ENCODE measurements around the gene ST6GALNAC1. TPM values are rescaled to one million over a fixed set of nuclear protein-coding genes. Genes with fewer than 3 reads are reported as not detected.

Gene ST6GALNAC1
- 6.6 and 8.4 TPM in 2 replicates for total RNA-seq
- long read RNA-seq, transcript ST6GALNAC1-201 (9 exons, 2,570 nt), result major isoform, 11 of 17 reads
- long read RNA-seq, partial matches to known transcripts, result 2 of 17 reads
- long read RNA-seq, other reads (novel, unspliced or antisense), result 2 of 17 reads

DNA sequence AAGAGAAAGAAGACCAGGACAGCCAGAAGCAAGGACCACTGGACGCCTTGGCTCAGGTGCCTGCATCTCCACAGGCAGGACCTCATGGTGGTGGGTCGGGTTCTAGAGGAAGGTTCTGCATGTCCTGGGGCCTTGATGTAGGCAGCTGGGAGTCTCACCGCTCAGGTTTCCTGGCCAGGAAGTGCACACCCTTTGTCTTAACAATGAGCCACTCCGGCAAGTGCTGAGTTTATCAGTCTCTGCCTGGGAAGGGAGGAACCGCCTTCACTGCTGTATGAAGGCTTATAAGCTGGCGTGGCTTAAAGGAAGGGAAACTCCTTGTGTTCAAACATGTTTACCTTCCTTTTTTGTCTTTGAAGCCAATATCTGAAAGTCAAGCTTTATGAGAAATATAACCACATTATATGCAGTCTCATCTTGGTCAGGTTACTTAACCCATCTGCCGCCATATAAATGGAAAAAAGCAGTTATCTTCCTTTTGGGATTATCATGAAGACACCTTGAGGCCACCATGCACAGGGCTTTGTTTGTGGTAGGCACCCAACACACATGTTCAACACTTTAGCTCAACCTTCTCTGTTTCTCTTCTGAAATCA is at the start of gene ST6GALNAC1:
ST6GALNAC1 (minus strand) TSS at position 205 of the 596 bp plus-strand sequence; CDS start at position 86, 119 bp downstream.
- no peak for DNase-seq (ENCODE audit: low spot score, unreplicated experiment)
- H3K27ac Mint-ChIP-seq, result peak within 1 kb of the TSS; percentile 91
- peaks cover 2% of the 10 kb centered on the region for H3K36me3 Mint-ChIP-seq (ENCODE audit: insufficient read depth)
- peak within 1 kb of the TSS; percentile 40 for H3K4me3 Mint-ChIP-seq (ENCODE audit: low read depth)
- peaks cover 8% of the 10 kb centered on the region for H3K9me3 Mint-ChIP-seq (ENCODE audit: low read depth)
- TF ChIP-seq CTCF (IDR thresholded peaks at IDR 0.05; ENCODE audit: unreplicated experiment), result no peak
- H3K27me3 Mint-ChIP-seq, result no peaks in the 10 kb centered on the region
- peaks cover 48% of the 10 kb centered on the region for H3K4me1 Mint-ChIP-seq (ENCODE audit: low read depth)

- H3K27ac Mint-ChIP-seq, result no peak overlapping the region
- TF ChIP-seq CTCF (IDR thresholded peaks at IDR 0.05; ENCODE audit: unreplicated experiment), result no peak
- no peak for DNase-seq (ENCODE audit: low spot score, unreplicated experiment)
- no peaks in the 10 kb centered on the region for H3K27me3 Mint-ChIP-seq
- H3K36me3 Mint-ChIP-seq (ENCODE audit: insufficient read depth), result peaks cover 6% of the 10 kb centered on the region
- H3K4me3 Mint-ChIP-seq (ENCODE audit: low read depth), result no peak overlapping the region
- no peaks in the 10 kb centered on the region for H3K9me3 Mint-ChIP-seq (ENCODE audit: low read depth)
- peaks cover 17% of the 10 kb centered on the region for H3K4me1 Mint-ChIP-seq (ENCODE audit: low read depth)
Measured at GRCh38 chr17:76691379-76692191, 48.0 kb upstream of the ST6GALNAC1 start.

DNA sequence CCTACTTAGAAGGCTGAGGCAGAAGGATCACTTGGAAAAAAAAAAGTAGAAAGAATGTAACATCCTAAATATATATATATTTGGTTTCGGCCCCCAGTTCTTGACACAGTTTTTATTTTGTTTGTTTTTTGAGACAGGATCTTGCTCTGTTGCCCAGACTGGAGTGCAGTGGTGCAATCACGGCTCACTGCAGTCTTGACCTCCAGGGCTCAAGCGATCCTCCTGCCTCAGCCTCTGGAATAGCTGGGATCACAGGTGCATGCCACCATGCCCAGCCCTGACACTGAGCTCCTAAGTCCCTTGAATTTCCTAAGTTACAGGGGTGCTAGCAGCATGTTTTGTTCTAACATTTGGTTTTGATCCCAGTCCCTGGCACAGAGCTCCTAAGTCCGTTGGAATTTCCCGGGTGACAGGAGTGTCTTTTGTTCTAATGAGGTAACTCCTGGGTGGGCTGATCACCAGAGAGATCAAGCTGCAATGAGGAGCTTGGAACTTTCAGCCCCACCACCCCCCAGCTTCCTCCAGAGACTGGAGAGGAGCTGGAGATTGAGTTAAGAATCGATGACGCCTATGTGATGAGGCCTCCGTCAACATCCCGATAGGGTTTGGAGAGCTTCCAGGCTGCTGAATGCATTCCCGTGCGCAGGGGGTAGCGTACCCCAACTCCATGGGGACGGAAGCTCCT is 47.2 kb upstream of the ST6GALNAC1 start:
- TF ChIP-seq CTCF (IDR thresholded peaks at IDR 0.05; ENCODE audit: unreplicated experiment), result no peak
- Mint-ChIP-seq H3K27me3 (no peaks in the 10 kb centered on the region), H3K4me1 (ENCODE audit: low read depth) (peaks cover 20% of the 10 kb centered on the region), H3K36me3 (ENCODE audit: insufficient read depth) (peaks cover 7% of the 10 kb centered on the region), H3K27ac (no peak overlapping the region), H3K9me3 (ENCODE audit: low read depth) (no peaks in the 10 kb centered on the region), H3K4me3 (ENCODE audit: low read depth) (no peak overlapping the region)
- DNase-seq (ENCODE audit: low spot score, unreplicated experiment), result no peak

DNA sequence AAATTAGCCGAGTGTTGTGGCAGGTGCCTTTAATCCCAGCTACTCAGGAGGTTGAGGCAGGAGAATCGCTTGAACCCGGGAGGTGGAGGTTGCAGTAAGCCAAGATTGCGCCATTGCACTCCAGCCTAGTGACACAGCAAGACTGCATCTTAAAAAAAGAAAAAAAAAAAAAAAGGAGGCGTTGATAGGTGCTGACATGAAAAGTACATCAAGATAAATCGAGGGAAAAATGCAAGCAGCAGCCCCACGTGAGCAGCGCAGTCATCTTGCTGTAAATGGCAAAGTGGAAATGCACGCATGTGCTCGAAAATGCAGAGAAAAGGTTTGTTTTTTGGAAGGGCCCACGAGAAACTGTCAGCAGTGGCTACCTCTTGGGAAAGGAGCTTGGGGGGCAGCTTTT is 46.3 kb upstream of the ST6GALNAC1 start:
- no peak for TF ChIP-seq CTCF (IDR thresholded peaks at IDR 0.05; ENCODE audit: unreplicated experiment)
- no peak overlapping the region for H3K27ac Mint-ChIP-seq
- no peak overlapping the region for H3K4me3 Mint-ChIP-seq (ENCODE audit: low read depth)
- no peaks in the 10 kb centered on the region for H3K9me3 Mint-ChIP-seq (ENCODE audit: low read depth)
- H3K27me3 Mint-ChIP-seq, result no peaks in the 10 kb centered on the region
- no peak for DNase-seq (ENCODE audit: low spot score, unreplicated experiment)
- H3K36me3 Mint-ChIP-seq (ENCODE audit: insufficient read depth), result peaks cover 7% of the 10 kb centered on the region
- H3K4me1 Mint-ChIP-seq (ENCODE audit: low read depth), result peaks cover 20% of the 10 kb centered on the region

- Mint-ChIP-seq H3K27me3 (no peaks in the 10 kb centered on the region), H3K27ac (no peak overlapping the region), H3K4me3 (ENCODE audit: low read depth) (no peak overlapping the region), H3K36me3 (ENCODE audit: insufficient read depth) (peaks cover 7% of the 10 kb centered on the region), H3K9me3 (ENCODE audit: low read depth) (no peaks in the 10 kb centered on the region), H3K4me1 (ENCODE audit: low read depth) (peaks cover 20% of the 10 kb centered on the region)
- DNase-seq (ENCODE audit: low spot score, unreplicated experiment), result no peak
- no peak for TF ChIP-seq CTCF (IDR thresholded peaks at IDR 0.05; ENCODE audit: unreplicated experiment)
Measured at GRCh38 chr17:76688165-76688622, 44.6 kb upstream of the ST6GALNAC1 start.
